ENCODE measurements around the gene NEK9. TPM values are rescaled to one million over a fixed set of nuclear protein-coding genes. Genes with fewer than 3 reads are reported as not detected.
"Not testable (repeated sequence)": the region's sequence is repeated elsewhere in the genome, so short reads cannot be mapped to it uniquely, and the experiment has no call there.

NEK9 gene
- total and polyA plus RNA-seq, 9 of the 15 experiments (the other 6 are each of a cell fraction or from before 2014, with no cell fraction given), result 2.8 to 39.6 (median 19.8) TPM

DNA sequence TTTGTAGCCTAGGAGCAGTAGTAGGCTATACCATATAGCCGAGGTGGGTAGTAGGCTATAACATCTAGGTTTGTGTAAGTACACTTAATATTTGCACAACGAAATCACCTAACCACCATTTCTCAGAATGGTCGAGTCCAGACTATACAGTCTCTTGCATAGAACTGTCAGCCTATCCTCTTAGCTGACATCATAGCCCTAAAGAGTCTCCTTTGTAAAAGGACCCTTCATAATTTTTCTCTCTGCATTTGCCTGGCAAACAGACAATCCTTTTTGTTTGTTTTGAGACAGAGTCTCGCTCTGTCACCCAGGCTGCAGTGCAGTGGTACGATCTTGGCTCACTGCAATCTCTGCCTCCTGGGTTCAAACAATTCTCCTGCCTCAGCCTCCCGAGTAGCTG is 23.8 kb upstream of the NEK9 start:
- H3K4me2 ChIP-seq (ENCODE audit: insufficient read depth, low read length); H3K4me1 ChIP-seq (replicated peaks in 1 of 2; ENCODE audit: control insufficient read depth in 2 of 2, insufficient read depth in 2 of 2, low read length in 2 of 2); H3K9ac ChIP-seq (ENCODE audit: insufficient read depth in 1 of 2, low read depth in 2 of 2, low read length in 2 of 2); H3K27ac ChIP-seq (ENCODE audit: extremely low read depth, low read depth, low read length); FAIRE-seq; in situ Hi-C loops (cut with MboI); H4K20me1 ChIP-seq (replicated peaks; ENCODE audit: control insufficient read depth, insufficient read depth, low read length); intact Hi-C loops (cut with micrococcal nuclease); ATAC-seq; POLR2A ChIA-PET; H3K9me1 ChIP-seq (ENCODE audit: control insufficient read depth, insufficient read depth, low read length); H3K4me3 ChIP-seq; CTCF ChIA-PET (ENCODE audit: low intra/inter-chr PET ratio); DNase-seq (ENCODE audit: extremely low read depth in 1 of 4, low spot score in 3 of 4); H2AFZ ChIP-seq (ENCODE audit: low read depth, low read length); H3K27me3 ChIP-seq (ENCODE audit: control insufficient read depth in 2 of 2, insufficient read depth in 2 of 2, low read length in 2 of 2); H3K9me3 ChIP-seq (replicated peaks; ENCODE audit: control insufficient read depth, insufficient read depth, low read depth, low read length); H3K79me2 ChIP-seq (ENCODE audit: control insufficient read depth, insufficient read depth, low read length); BruUV-seq (replicated peaks): not testable (repeated sequence)
- H3K36me3 ChIP-seq (ENCODE audit: control insufficient read depth, insufficient read depth, low read length), result peaks cover 40% of the 10 kb centered on the region; the same call in 2 of the 3 replicates
- TF ChIP-seq, protein P1, sequence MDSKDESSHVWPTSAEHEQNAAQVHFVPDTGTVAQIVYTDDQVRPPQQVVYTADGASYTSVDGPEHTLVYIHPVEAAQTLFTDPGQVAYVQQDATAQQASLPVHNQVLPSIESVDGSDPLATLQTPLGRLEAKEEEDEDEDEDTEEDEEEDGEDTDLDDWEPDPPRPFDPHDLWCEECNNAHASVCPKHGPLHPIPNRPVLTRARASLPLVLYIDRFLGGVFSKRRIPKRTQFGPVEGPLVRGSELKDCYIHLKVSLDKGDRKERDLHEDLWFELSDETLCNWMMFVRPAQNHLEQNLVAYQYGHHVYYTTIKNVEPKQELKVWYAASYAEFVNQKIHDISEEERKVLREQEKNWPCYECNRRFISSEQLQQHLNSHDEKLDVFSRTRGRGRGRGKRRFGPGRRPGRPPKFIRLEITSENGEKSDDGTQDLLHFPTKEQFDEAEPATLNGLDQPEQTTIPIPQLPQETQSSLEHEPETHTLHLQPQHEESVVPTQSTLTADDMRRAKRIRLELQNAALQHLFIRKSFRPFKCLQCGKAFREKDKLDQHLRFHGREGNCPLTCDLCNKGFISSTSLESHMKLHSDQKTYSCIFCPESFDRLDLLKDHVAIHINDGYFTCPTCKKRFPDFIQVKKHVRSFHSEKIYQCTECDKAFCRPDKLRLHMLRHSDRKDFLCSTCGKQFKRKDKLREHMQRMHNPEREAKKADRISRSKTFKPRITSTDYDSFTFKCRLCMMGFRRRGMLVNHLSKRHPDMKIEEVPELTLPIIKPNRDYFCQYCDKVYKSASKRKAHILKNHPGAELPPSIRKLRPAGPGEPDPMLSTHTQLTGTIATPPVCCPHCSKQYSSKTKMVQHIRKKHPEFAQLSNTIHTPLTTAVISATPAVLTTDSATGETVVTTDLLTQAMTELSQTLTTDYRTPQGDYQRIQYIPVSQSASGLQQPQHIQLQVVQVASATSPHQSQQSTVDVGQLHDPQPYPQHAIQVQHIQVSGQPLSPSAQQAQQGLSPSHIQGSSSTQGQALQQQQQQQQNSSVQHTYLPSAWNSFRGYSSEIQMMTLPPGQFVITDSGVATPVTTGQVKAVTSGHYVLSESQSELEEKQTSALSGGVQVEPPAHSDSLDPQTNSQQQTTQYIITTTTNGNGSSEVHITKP (IDR thresholded peaks at IDR 0.05; ENCODE audit: partially characterized antibody), result peak; percentile 23
- WGBS (ENCODE audit: insufficient coverage, low coverage, missing lambda C conversion rate), result 90% methylated on average over 6 of the region's 6 CpGs

DNA sequence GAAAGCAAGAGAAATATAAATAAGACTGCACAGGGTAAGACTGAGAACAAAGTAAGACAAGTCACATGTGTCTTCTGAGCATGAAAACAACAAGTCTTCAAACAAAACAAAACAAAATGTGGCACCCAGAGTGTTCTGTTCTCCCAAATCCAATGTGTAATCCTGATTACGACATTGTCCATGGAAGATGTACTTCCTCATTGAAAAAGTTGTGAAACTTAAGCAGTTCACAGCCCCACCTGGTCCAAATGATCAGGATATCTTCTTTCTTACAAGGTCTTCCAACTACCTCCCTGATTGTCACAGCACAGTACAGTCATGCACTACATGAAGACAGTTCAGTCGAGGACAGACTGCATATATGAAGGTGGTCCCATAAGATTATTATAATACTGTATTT is 23.3 kb upstream of the NEK9 start:
- CTCF ChIA-PET (ENCODE audit: low intra/inter-chr PET ratio), result no interaction called here
- H3K4me1 ChIP-seq (replicated peaks in 1 of 2; ENCODE audit: control insufficient read depth in 2 of 2, insufficient read depth in 2 of 2, low read length in 2 of 2), result no peaks in the 10 kb centered on the region
- no peaks in the 10 kb centered on the region for H3K27me3 ChIP-seq (ENCODE audit: control insufficient read depth in 2 of 2, insufficient read depth in 2 of 2, low read length in 2 of 2)
- POLR2A ChIA-PET, result no interaction called here
- no peak overlapping the region for H2AFZ ChIP-seq (ENCODE audit: low read depth, low read length)
- WGBS (ENCODE audit: insufficient coverage, low coverage, missing lambda C conversion rate), result 76% methylated on average over 2 of the region's 2 CpGs
- H3K4me2 ChIP-seq (ENCODE audit: insufficient read depth, low read length), result no peak overlapping the region
- intact Hi-C loops (cut with micrococcal nuclease), result no loop called here
- H3K9me1 ChIP-seq (ENCODE audit: control insufficient read depth, insufficient read depth, low read length), result no peaks in the 10 kb centered on the region
- no peak overlapping the region for H3K9ac ChIP-seq (ENCODE audit: insufficient read depth in 1 of 2, low read depth in 2 of 2, low read length in 2 of 2)
- H3K27ac ChIP-seq (ENCODE audit: extremely low read depth, low read depth, low read length), result no peak overlapping the region
- H3K79me2 ChIP-seq (ENCODE audit: control insufficient read depth, insufficient read depth, low read length), result peaks cover 5% of the 10 kb centered on the region
- BruUV-seq (replicated peaks), result no TSS peak
- no peak overlapping the region for H3K4me3 ChIP-seq
- H3K9me3 ChIP-seq (replicated peaks; ENCODE audit: control insufficient read depth, insufficient read depth, low read depth, low read length), result no peaks in the 10 kb centered on the region
- no peak for TF ChIP-seq U2AF1 (optimal IDR thresholded peaks at IDR 0.05; ENCODE audit: low read depth, low read length)
- TF ChIP-seq CCNT2 (IDR thresholded peaks at IDR 0.05; ENCODE audit: borderline replicate concordance, extremely low read depth, insufficient read length, low read depth, low read length), result no peak
- peak; percentile 63 for TF ChIP-seq CEBPB (tag; IDR thresholded peaks at IDR 0.05)
- FAIRE-seq (no peak), ATAC-seq (no peak), DNase-seq (ENCODE audit: extremely low read depth in 1 of 4, low spot score in 3 of 4) (no peak)
- H4K20me1 ChIP-seq (replicated peaks; ENCODE audit: control insufficient read depth, insufficient read depth, low read length), result no peaks in the 10 kb centered on the region
- in situ Hi-C loops (cut with MboI), result no loop called here
- H3K36me3 ChIP-seq (ENCODE audit: control insufficient read depth, insufficient read depth, low read length), result peaks cover 42% of the 10 kb centered on the region; the same call in 2 of the 3 replicates
